HG02642 (cell line): ENCODE data around the gene ITGB3BP.
"Not testable (repeated sequence)": the region's sequence is repeated elsewhere in the genome, so short reads cannot be mapped to it uniquely, and the experiment has no call there.

Source experiments
- ATAC-seq: cut with Tn5 transposase; IDR thresholded peaks from one replicate; pipeline ENCODE4 v1.9.1; 2021; ENCODE audit warnings: mild to moderate bottlenecking; ENCODE audit not compliant: unreplicated experiment, poor library complexity

ITGB3BP gene

GRCh38 chr1:63522891-63523728 lies at the start of gene ITGB3BP, which contains the start of gene EFCAB7:
Gene ITGB3BP, minus strand, starts transcription at chr1:63523225. Its CDS starts 92 bp downstream, at chr1:63523133.
Gene EFCAB7, plus strand, starts transcription at chr1:63523525. Its CDS starts 2,048 bp downstream, at chr1:63525573.
- ATAC-seq, result peak; percentile 94

DNA sequence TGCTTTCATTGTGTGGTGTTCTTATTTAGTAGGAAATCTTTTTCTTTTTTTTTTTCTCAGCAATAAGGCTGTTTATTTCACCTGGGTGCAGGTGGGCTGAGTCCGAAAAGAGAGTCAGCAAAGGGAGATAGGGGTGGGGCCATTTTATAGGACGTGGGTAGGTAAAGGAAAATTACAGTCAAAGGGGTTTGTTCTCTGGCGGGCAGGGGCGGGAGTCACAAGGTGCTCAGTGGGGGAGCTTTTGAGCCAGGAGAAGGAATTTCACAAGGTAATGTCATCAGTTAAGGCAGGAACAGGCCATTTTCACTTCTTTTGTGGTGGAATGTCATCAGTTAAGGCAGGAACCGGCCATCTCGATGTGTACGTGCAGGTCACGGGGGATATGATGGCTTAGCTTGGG lies 49.7 kb upstream of the ITGB3BP start:
- not testable (repeated sequence) for ATAC-seq

DNA sequence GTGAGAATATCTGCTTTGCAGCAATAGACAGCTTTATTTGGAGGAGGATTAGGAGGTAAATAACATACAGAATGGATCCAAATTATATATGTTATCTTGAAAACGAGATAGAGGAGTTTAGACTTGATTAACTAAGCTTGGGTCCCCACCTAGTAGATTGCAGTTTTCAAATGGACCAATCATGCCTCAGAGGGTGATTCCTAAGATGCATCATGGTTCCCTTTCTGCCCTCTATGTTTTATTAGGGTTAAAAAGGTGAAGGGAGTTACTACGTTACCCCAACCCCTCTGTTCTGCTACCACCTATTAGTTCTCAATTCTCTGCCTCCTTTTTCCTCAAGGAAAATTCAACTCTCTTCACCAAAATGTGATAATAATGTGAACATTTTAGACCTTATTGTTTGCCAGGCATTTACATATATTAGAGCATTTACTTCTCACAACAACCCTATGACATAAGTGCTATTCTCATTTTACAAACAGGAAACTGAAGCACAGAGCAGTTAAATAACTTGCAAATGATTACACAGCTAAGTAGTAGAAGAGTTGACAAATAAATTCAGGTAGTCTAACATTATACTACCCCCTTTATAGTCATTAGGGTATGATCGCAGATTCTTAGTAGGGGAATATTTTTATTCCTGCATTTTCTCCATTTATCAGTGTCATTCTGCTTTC lies 46.8 kb upstream of the ITGB3BP start:
- no peak for ATAC-seq

DNA sequence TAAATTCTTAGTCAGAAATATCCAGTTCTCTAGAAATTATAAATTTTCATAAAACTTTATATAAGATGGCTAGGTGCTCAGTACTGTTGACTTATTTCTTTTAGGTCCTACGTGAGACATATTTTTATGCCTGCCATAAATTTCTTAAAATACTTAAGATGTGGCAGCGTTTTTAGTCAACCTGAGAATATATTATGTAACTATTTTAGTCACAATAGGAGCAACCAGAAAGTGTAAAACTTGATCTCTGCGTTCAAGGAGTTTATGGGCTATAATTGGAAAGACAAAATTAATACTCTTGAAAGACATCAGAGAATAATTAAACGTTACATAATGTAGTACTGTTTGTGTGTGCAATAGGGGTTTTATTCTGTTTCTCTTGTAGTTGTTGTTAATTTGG lies 46.0 kb upstream of the ITGB3BP start:
- ATAC-seq, result no peak

- ATAC-seq, result no peak
These were observed 40.7 kb upstream of the ITGB3BP start for GRCh38 chr1:63563745-63564144.

DNA sequence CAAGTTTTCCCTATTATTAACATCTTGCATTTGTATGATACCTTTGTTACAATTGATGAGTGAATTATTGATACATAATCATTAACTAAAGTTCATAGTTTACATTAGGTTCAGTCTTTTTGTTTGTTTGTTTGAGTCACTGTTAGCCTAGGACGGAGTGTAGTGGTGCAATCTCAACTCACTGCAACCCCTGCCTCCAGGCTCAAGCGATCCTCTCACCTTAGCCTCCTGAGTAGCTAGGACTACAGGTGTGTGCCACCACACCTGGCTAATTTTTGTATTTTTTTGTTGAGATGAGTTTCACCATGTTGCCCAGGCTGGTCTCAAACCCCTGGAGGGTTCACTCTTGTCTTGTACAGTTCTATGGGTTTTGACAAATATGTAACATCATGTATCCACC lies 36.3 kb upstream of the ITGB3BP start:
- no peak for ATAC-seq

- ATAC-seq, result no peak
These were observed 34.5 kb upstream of the ITGB3BP start for GRCh38 chr1:63557365-63557987.

DNA sequence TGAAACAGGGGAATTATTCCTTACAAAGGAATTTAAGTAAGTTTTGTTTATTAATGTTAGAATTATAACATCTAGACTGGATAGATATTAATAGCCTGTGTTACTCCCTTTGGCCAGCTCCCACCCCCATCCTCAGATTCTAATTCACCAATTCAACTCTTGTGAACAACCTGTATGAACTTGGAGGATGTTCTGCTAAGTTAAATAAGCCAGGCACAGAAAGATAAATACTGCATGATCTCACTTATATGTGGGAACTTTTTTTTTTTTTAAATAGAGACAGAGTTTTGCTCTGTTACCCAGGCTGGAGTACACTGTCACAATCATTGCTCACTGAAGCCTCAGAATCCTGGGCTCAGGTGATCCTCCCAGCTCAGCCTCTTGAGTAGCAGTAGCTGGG lies 32.5 kb upstream of the ITGB3BP start:
- ATAC-seq, result no peak

DNA sequence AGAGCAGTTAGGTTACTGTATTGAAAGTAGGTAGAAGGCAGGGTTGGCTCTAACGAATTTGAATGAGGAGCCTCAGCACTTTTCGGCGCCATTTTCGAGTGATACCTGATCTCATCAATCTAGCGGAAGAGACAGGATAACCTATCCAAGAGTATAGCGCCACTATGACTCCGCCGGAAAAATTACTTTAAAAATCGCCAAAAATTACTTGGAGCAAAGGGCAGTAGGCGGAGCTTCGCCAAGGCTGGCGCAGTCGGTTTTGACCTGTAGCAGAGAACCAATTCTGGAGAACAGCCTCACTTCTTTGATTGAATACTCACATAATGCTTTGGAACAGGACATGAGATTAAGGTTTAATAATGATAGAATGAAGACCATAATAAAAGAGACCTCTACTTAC lies 25.9 kb upstream of the ITGB3BP start:
- ATAC-seq, result no peak

GRCh38 chr1:63548303-63548702 lies 25.3 kb upstream of the ITGB3BP start:
- no peak for ATAC-seq

GRCh38 chr1:63547621-63548294 lies 24.7 kb upstream of the ITGB3BP start:
- ATAC-seq, result no peak

GRCh38 chr1:63545780-63546179 lies 22.8 kb upstream of the ITGB3BP start:
- no peak for ATAC-seq

GRCh38 chr1:63537940-63538339 lies 14.9 kb upstream of the ITGB3BP start:
- no peak for ATAC-seq

- ATAC-seq, result no peak
These were observed 14.0 kb upstream of the ITGB3BP start for GRCh38 chr1:63537006-63537405.

DNA sequence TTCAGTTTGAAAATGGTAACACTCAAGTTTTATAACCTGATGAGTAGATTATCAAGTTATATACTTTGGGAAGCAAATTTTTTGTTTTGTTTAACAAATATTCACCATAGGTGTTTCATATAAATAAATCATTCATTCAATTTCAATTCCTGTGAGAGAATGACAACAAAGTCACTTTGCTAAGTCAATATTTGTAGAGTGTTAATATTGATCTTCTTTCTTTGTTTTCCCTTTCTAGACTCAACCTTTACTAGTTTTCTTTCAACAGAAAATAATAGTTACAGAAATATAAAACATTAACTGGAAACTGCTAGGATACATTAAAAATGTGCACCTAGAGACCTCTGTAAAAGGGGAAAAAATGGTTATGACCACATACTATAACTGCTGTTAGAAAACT lies 11.4 kb upstream of the ITGB3BP start:
- no peak for ATAC-seq

- no peak for ATAC-seq
These were observed 10.9 kb upstream of the ITGB3BP start for GRCh38 chr1:63533931-63534330.

DNA sequence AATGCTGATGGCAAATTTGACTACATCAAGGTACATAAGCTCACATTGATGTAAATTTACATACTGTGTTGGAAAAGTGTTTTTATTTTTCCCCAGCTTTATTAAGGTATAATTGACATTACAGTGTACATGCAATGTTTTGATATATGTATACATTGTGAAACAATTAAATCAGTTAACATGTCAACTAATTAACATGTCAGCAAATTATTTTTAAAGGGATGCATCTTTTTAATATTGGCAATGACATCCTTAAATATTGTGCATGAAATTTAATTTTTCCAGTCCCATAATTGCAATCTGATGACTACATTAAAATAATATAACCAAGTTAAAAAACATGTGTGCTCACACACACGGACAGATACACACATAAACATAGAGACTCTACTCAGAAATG lies 9.7 kb upstream of the ITGB3BP start:
- ATAC-seq, result no peak

DNA sequence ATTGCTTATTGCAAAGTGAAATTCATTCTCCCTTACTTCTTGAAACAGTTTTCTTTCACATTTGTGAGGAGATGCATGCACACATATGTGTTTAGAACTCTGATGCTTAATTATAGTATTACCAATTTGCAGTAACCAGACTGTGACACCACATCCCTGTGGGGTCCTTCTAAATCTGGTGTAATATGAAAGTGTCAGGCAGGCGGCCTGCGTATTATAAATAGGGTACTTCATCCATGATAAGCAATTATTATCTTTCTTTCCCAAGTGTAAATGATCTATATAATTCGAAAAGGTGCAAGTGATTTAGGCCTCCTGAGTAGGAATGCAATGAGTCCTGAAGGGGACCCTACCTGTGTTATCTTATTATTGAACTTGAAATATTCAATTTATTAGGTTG lies 1.2 kb upstream of the ITGB3BP start:
- no peak for ATAC-seq

GRCh38 chr1:63523738-63524137 lies 713 bp upstream of the ITGB3BP start:
- peak; percentile 19 for ATAC-seq

GRCh38 chr1:63516629-63517028 lies 6.4 kb downstream of the ITGB3BP start:
- no peak for ATAC-seq

GRCh38 chr1:63512584-63512983 lies 10.4 kb downstream of the ITGB3BP start:
- no peak for ATAC-seq
